ENCODE measurements around the gene FAM149A.

DNA sequence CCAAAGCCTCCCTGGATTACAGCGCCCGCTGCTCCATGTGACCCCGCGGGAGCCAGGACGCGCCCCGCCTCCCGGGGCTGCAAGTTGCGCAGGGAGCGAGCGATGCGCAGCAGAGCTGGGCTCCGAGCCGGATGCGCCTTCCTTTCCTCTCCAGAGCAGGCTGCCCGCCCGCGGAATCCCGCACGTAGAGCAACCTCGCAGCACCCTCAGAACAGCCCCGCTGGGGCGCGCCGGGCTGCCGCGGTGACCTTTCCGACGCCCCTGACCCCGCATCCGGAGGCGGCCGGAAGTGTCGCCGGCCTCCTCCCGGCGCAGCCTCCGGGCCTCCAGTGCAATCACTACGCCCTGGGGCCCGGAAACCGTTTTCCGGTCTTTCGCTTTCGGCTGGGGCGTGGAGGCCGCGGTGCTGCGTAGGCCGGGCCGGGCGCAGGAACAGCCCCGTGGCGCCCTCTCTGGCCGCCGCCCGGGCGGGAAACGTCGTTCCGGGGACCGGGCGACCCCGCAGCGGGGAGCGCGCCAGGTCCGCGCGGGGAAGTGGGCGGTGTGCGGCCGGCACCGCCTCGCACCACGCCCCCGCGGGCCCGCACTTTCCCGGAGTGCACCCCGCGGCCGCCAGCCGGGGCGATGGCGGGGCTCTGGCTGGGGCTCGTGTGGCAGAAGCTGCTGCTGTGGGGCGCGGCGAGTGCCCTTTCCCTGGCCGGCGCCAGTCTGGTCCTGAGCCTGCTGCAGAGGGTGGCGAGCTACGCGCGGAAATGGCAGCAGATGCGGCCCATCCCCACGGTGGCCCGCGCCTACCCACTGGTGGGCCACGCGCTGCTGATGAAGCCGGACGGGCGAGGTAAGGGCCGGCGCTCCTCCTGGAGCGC, 86.9 kb downstream of the FAM149A start, which contains the start of gene CYP4V2:
- TF ChIP-seq EP300 (conservative IDR thresholded peaks at IDR 0.05; ENCODE audit: poor library complexity, severe bottlenecking) (peak; percentile 35), EZH2 (IDR thresholded peaks at IDR 0.05; ENCODE audit: borderline replicate concordance, insufficient read depth, low read length, poor library complexity, severe bottlenecking) (no peak)
